Testis (tissue), 2 donors: Measurements from ENCODE around the gene SCUBE3.

Experiments
- CTCF ChIP-seq, 3 experiments: fragments of 450-650 bp in 2 of 3; fragments of 200-600 bp in 1 of 3; sonication (generic) in 1 of 3; IDR thresholded peaks; one replicate each; pipeline ENCODE4 v1.5.1; 2016 to 2019; ENCODE audit warnings: antibody characterized with exemption in 3 of 3, mild to moderate bottlenecking in 2 of 3, moderate library complexity in 1 of 3
- POLR2A ChIP-seq: fragments of 450-650 bp; IDR thresholded peaks from one replicate; pipeline ENCODE4 v1.6.1; 2017; ENCODE audit warnings: antibody characterized with exemption, mild to moderate bottlenecking, moderate library complexity

GRCh38 chr6:35164868-35165267, 48.9 kb upstream of the SCUBE3 start:
- TF ChIP-seq POLR2A (no peak), CTCF (IDR thresholded peaks at IDR 0.05) (no peak)
